GM23338 (cell line): ENCODE measurements around the gene PBXIP1. TPM values are rescaled to one million over a fixed set of nuclear protein-coding genes. Genes with fewer than 3 reads are reported as not detected.

Experiments
- ATAC-seq: fragments of 200-7000 bp; cut with Tn5 transposase; 3 replicates; pipeline ENCODE4 v1.9.1; 2020
- DNase-seq: peaks from one replicate; pipeline ENCODE4 v3.0.0-alpha.2; 2015; ENCODE audit warnings: low spot score
- H2AFZ ChIP-seq: fragments of 200-600 bp; sonication (generic); 2 replicates; pipeline ENCODE4 v1.8.0; 2016; ENCODE audit warnings: antibody characterized with exemption, mild to moderate bottlenecking, moderate library complexity
- H3F3A ChIP-seq: fragments of 200-600 bp; sonication (generic); replicated peaks from 2 replicates; pipeline ENCODE4 v1.8.0; 2017; ENCODE audit warnings: antibody characterized with exemption, mixed run types, low read depth
- H3K27ac ChIP-seq: fragments of 200-600 bp; sonication (generic); 2 replicates; pipeline ENCODE4 v1.6.1; 2016; ENCODE audit warnings: low read depth
- H3K27me3 ChIP-seq: fragments of 200-600 bp; sonication (generic); 2 replicates; pipeline ENCODE4 v1.8.0; 2016; ENCODE audit warnings: mild to moderate bottlenecking, mixed run types, moderate library complexity; ENCODE audit not compliant: insufficient read depth
- H3K36me3 ChIP-seq: fragments of 200-600 bp; sonication (generic); 2 replicates; pipeline ENCODE4 v1.8.0; 2016; ENCODE audit warnings: mild to moderate bottlenecking; ENCODE audit not compliant: insufficient read depth
- H3K4me1 ChIP-seq: fragments of 200-600 bp; sonication (generic); 2 replicates; pipeline ENCODE4 v1.8.0; 2016; ENCODE audit warnings: mild to moderate bottlenecking, moderate library complexity; ENCODE audit not compliant: insufficient read depth
- H3K4me2 ChIP-seq: fragments of 200-600 bp; sonication (generic); 2 replicates; pipeline ENCODE4 v1.7.1; 2017; ENCODE audit warnings: mixed run types
- H3K4me3 ChIP-seq: fragments of 200-600 bp; sonication (generic); 2 replicates; pipeline ENCODE4 v1.6.1; 2016; ENCODE audit warnings: mixed run types
- H3K79me2 ChIP-seq: fragments of 200-600 bp; sonication (generic); replicated peaks from 2 replicates; pipeline ENCODE4 v1.8.0; 2017; ENCODE audit warnings: mild to moderate bottlenecking; ENCODE audit not compliant: insufficient read depth
- H3K9me2 ChIP-seq: fragments of 200-600 bp; sonication (generic); 2 replicates; pipeline ENCODE4 v1.8.0; 2017; ENCODE audit not compliant: insufficient read depth
- H4K20me1 ChIP-seq: fragments of 200-600 bp; sonication (generic); replicated peaks from 2 replicates; pipeline ENCODE4 v1.8.0; 2017; ENCODE audit warnings: mild to moderate bottlenecking; ENCODE audit not compliant: insufficient read depth
- H3K27ac Mint-ChIP-seq: 2 replicates; pipeline ENCODE4 v1.8.0; 2020; ENCODE audit warnings: inconsistent platforms, mild to moderate bottlenecking, moderate library complexity, mixed read lengths
- H3K27me3 Mint-ChIP-seq: 3 replicates; pipeline ENCODE4 v1.8.0; 2022; ENCODE audit warnings: low read depth, mild to moderate bottlenecking, moderate library complexity, mixed read lengths, inconsistent platforms; ENCODE audit not compliant: insufficient read depth, poor library complexity
- H3K36me3 Mint-ChIP-seq: 3 replicates; pipeline ENCODE4 v1.8.0; 2021; ENCODE audit warnings: low read depth, mild to moderate bottlenecking, inconsistent platforms, moderate library complexity, mixed read lengths
- H3K4me1 Mint-ChIP-seq: 3 replicates; pipeline ENCODE4 v1.8.0; 2020; ENCODE audit warnings: mild to moderate bottlenecking, inconsistent platforms, mixed read lengths
- H3K4me3 Mint-ChIP-seq: 3 replicates; pipeline ENCODE4 v1.8.0; 2021; ENCODE audit warnings: moderate library complexity, mild to moderate bottlenecking, inconsistent platforms, mixed read lengths
- H3K9me3 Mint-ChIP-seq: 3 replicates; pipeline ENCODE4 v1.8.0; 2020; ENCODE audit warnings: moderate library complexity, mild to moderate bottlenecking, inconsistent platforms, mixed read lengths
- CREB1 ChIP-seq: fragments of 250-450 bp; sonication (Bioruptor Pico); IDR thresholded peaks from 2 replicates; pipeline ENCODE4 v1.5.0; 2020; ENCODE audit warnings: low read depth, mild to moderate bottlenecking, moderate library complexity
- CTCF ChIP-seq, 2 experiments: fragments of 200-600 bp in 1 of 2; sonication (generic) in 1 of 2; conservative IDR thresholded peaks; 2 replicates each; pipeline versions ENCODE4 v1.5.1 to v1.6.1; 2016 to 2017; ENCODE audit warnings: antibody characterized with exemption in 2 of 2, low read depth in 2 of 2, mild to moderate bottlenecking in 2 of 2, moderate library complexity in 1 of 2
- ETS1 ChIP-seq: IDR thresholded peaks from 2 replicates; pipeline ENCODE4 v1.6.1; 2016; ENCODE audit warnings: antibody characterized with exemption
- JUNB ChIP-seq: IDR thresholded peaks from one replicate; pipeline ENCODE4 v1.6.1; 2016; ENCODE audit warnings: antibody characterized with exemption; ENCODE audit not compliant: unreplicated experiment
- NANOG ChIP-seq: IDR thresholded peaks from 2 replicates; pipeline ENCODE4 v1.6.1; 2016; ENCODE audit warnings: antibody characterized with exemption, borderline replicate concordance
- POLR2AphosphoS5 ChIP-seq: IDR thresholded peaks from 2 replicates; pipeline ENCODE4 v1.6.1; 2016; ENCODE audit warnings: antibody characterized with exemption, low read depth
- STAT1 ChIP-seq: IDR thresholded peaks from one replicate; pipeline ENCODE4 v1.6.1; 2016; ENCODE audit warnings: antibody characterized with exemption; ENCODE audit not compliant: unreplicated experiment
- ZNF114 ChIP-seq: fragments of 250-450 bp; sonication (Bioruptor Pico); IDR thresholded peaks from 2 replicates; pipeline ENCODE4 v1.5.0; 2020; ENCODE audit warnings: mild to moderate bottlenecking, moderate library complexity
- ZNF331 ChIP-seq: fragments of 250-450 bp; sonication (Bioruptor Pico); IDR thresholded peaks from 2 replicates; pipeline ENCODE4 v1.5.0; 2020; ENCODE audit warnings: low read depth, mild to moderate bottlenecking, moderate library complexity
- polyA plus RNA-seq: library from polyadenylated mRNA; unstranded; fragments of >200 nt; fragmentation: Nextera tagmentation; extraction: Ambion mirVana; gene quantifications from 2 replicates; pipeline ENCODE4 v1.2.1, GENCODE V29; 2016
- total RNA-seq: library from RNA; depleted of rRNA; stranded (reverse); fragments of >200 nt; shearing (Covaris generic); gene quantifications from 2 replicates; pipeline ENCODE4 v1.2.3, GENCODE V29; 2014
- TF ChIP-seq, protein P1 (sequence below): fragments of 250-450 bp; sonication (Bioruptor Pico); IDR thresholded peaks from 2 replicates; pipeline ENCODE4 v1.5.0; 2020; ENCODE audit warnings: mild to moderate bottlenecking, moderate library complexity

PBXIP1 gene
- total and polyA plus RNA-seq, 2 experiments from 2014 or later, result 7.0 to 31.8 TPM

DNA sequence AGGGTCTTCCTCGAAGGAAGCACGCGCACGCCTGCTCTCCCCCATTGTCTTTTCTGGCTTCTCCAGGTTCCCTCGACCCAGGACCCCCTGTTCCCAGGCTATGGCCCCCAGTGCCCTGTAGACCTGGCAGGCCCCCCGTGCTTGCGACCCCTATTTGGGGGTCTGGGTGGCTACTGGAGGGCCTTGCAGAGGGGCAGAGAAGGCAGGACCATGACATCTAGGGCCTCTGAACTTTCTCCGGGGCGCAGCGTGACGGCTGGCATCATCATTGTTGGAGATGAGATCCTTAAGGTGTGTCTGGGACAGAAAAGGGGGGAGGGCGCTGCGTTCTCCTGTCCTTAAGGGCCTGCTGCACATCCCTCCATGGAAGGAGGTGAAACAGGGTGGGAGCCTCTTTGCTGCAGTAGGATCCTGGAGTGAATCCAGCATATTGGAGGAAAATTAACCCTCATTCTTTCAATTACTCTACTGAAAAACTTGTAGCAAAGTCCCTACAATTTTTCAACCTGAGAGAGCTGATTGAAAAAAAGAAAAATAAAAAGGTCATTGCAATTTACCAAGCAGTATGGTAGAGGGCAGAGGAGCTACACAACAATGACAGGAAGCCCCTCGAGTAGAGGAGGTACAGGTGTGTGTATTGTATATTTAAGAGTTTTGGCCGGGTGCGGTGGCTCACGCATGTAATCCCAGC is 28.0 kb upstream of the PBXIP1 start:
- H3K4me3 ChIP-seq, result peak overlapping the region; percentile 69
- no peak overlapping the region for H3K4me3 Mint-ChIP-seq
- peaks cover 69% of the 10 kb centered on the region for H3K79me2 ChIP-seq
- peaks cover 9% of the 10 kb centered on the region for H3K4me1 ChIP-seq
- H3F3A ChIP-seq, result peaks cover 24% of the 10 kb centered on the region
- H3K27me3 Mint-ChIP-seq, result peaks cover 6% of the 10 kb centered on the region
- H3K9me3 Mint-ChIP-seq, result no peaks in the 10 kb centered on the region; the same call in 2 of the 3 replicates
- H2AFZ ChIP-seq, result no peak overlapping the region
- DNase-seq (no peak), ATAC-seq (peak; percentile 3; the same call in 2 of the 3 replicates)
- no peak overlapping the region; the same call in 1 of the 2 replicates for H3K27ac Mint-ChIP-seq
- peaks cover 16% of the 10 kb centered on the region; the same call in 1 of the 2 replicates for H4K20me1 ChIP-seq
- no peaks in the 10 kb centered on the region for H3K9me2 ChIP-seq
- peaks cover 75% of the 10 kb centered on the region for H3K36me3 Mint-ChIP-seq
- H3K4me2 ChIP-seq, result peak overlapping the region; percentile 95
- H3K27me3 ChIP-seq, result no peaks in the 10 kb centered on the region
- no peak for TF ChIP-seq POLR2AphosphoS5
- 0 out of 4 replicates have a peak, but pooled peaks of 1 of the 2 experiments have one; percentile 7 for TF ChIP-seq CTCF (conservative IDR thresholded peaks at IDR 0.05; ENCODE audit: low read depth in 2 of 2)
- H3K36me3 ChIP-seq, result peaks cover 20% of the 10 kb centered on the region
- H3K27ac ChIP-seq, result peak overlapping the region; percentile 41
- H3K4me1 Mint-ChIP-seq, result peaks cover 6% of the 10 kb centered on the region

GRCh38 chr1:154982897-154983648 is 27.2 kb upstream of the PBXIP1 start, which contains the start of gene FLAD1:
FLAD1 (plus strand) TSS chr1:154983344; CDS start chr1:154983695, 351 bp downstream.
- Mint-ChIP-seq H3K36me3 (peaks cover 74% of the 10 kb centered on the region), H3K9me3 (no peaks in the 10 kb centered on the region), H3K27me3 (peaks cover 2% of the 10 kb centered on the region), H3K27ac (no peak within 1 kb of the TSS; the same call in 1 of the 2 replicates), H3K4me1 (peaks cover 4% of the 10 kb centered on the region), H3K4me3 (no peak within 1 kb of the TSS)
- Histone ChIP-seq H3K27me3 (no peaks in the 10 kb centered on the region), H3K27ac (peak within 1 kb of the TSS; percentile 98), H2AFZ (no peak within 1 kb of the TSS), H3K4me1 (peaks cover 9% of the 10 kb centered on the region), H3K79me2 (peaks cover 71% of the 10 kb centered on the region), H3K4me2 (peak within 1 kb of the TSS; percentile 95), H3K4me3 (peak within 1 kb of the TSS; percentile 69), H3F3A (peaks cover 23% of the 10 kb centered on the region), H3K36me3 (peaks cover 26% of the 10 kb centered on the region), H3K9me2 (no peaks in the 10 kb centered on the region), H4K20me1 (peaks cover 17% of the 10 kb centered on the region; the same call in 1 of the 2 replicates)
- DNase-seq, result peak; percentile 100
- peak; percentile 96 for ATAC-seq
- TF ChIP-seq, protein P1, sequence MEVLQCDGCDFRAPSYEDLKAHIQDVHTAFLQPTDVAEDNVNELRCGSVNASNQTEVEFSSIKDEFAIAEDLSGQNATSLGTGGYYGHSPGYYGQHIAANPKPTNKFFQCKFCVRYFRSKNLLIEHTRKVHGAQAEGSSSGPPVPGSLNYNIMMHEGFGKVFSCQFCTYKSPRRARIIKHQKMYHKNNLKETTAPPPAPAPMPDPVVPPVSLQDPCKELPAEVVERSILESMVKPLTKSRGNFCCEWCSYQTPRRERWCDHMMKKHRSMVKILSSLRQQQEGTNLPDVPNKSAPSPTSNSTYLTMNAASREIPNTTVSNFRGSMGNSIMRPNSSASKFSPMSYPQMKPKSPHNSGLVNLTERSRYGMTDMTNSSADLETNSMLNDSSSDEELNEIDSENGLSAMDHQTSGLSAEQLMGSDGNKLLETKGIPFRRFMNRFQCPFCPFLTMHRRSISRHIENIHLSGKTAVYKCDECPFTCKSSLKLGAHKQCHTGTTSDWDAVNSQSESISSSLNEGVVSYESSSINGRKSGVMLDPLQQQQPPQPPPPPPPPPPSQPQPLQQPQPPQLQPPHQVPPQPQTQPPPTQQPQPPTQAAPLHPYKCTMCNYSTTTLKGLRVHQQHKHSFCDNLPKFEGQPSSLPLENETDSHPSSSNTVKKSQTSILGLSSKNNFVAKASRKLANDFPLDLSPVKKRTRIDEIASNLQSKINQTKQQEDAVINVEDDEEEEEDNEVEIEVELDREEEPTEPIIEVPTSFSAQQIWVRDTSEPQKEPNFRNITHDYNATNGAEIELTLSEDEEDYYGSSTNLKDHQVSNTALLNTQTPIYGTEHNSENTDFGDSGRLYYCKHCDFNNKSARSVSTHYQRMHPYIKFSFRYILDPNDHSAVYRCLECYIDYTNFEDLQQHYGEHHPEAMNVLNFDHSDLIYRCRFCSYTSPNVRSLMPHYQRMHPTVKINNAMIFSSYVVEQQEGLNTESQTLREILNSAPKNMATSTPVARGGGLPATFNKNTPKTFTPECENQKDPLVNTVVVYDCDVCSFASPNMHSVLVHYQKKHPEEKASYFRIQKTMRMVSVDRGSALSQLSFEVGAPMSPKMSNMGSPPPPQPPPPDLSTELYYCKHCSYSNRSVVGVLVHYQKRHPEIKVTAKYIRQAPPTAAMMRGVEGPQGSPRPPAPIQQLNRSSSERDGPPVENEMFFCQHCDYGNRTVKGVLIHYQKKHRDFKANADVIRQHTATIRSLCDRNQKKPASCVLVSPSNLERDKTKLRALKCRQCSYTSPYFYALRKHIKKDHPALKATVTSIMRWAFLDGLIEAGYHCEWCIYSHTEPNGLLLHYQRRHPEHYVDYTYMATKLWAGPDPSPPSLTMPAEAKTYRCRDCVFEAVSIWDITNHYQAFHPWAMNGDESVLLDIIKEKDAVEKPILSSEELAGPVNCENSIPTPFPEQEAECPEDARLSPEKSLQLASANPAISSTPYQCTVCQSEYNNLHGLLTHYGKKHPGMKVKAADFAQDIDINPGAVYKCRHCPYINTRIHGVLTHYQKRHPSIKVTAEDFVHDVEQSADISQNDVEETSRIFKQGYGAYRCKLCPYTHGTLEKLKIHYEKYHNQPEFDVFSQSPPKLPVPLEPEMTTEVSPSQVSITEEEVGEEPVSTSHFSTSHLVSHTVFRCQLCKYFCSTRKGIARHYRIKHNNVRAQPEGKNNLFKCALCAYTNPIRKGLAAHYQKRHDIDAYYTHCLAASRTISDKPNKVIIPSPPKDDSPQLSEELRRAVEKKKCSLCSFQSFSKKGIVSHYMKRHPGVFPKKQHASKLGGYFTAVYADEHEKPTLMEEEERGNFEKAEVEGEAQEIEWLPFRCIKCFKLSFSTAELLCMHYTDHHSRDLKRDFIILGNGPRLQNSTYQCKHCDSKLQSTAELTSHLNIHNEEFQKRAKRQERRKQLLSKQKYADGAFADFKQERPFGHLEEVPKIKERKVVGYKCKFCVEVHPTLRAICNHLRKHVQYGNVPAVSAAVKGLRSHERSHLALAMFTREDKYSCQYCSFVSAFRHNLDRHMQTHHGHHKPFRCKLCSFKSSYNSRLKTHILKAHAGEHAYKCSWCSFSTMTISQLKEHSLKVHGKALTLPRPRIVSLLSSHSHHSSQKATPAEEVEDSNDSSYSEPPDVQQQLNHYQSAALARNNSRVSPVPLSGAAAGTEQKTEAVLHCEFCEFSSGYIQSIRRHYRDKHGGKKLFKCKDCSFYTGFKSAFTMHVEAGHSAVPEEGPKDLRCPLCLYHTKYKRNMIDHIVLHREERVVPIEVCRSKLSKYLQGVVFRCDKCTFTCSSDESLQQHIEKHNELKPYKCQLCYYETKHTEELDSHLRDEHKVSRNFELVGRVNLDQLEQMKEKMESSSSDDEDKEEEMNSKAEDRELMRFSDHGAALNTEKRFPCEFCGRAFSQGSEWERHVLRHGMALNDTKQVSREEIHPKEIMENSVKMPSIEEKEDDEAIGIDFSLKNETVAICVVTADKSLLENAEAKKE, result no peak
- TF ChIP-seq NANOG (peak; percentile 19; the same call in 1 of the 2 replicates), JUNB (no peak), POLR2AphosphoS5 (peak; percentile 80), CREB1 (peak; percentile 79), ETS1 (no peak; the same call in 1 of the 2 replicates), ZNF331 (CRISPR knock-in tag) (no peak), STAT1 (no peak), ZNF114 (CRISPR knock-in tag) (no peak)
